BJ (cell line): ENCODE data around the gene CDCA7. TPM values are rescaled to one million over a fixed set of nuclear protein-coding genes. Genes with fewer than 3 reads are reported as not detected.

Experiments used
- CTCF ChIA-PET: fragments of 350-600 bp; formaldehyde crosslinking; extraction: SDS; loops from one replicate; lab custom pipeline; 2021; ENCODE audit warnings: antibody characterized with exemption, inconsistent platforms; lab: Yijun Ruan, JAX
- POLR2A ChIA-PET: fragments of 300-600 bp; sonication (Branson Sonifier 250); formaldehyde crosslinking; extraction: SDS; loops from one replicate; lab custom pipeline; 2021; ENCODE audit warnings: antibody characterized with exemption; lab: Charles Lee
- DNase-seq: peaks from one replicate; pipeline ENCODE4 v3.0.0-alpha.2; 2011; ENCODE audit warnings: low read depth
- H3K27me3 ChIP-seq: 2 replicates; pipeline ENCODE4 v1.6.0; 2011; ENCODE audit warnings: low read length; ENCODE audit not compliant: control insufficient read depth, insufficient read depth
- H3K36me3 ChIP-seq: 2 replicates; pipeline ENCODE4 v1.5.1; 2011; ENCODE audit warnings: low read length; ENCODE audit not compliant: control insufficient read depth, insufficient read depth
- H3K4me3 ChIP-seq: 2 replicates; pipeline ENCODE4 v1.5.1; 2011; ENCODE audit warnings: low read depth, mild to moderate bottlenecking, control low read depth, low read length
- polyA plus RNA-seq: library from polyadenylated mRNA; depleted of rRNA; stranded (reverse); fragments of >200 nt; gene quantifications from 2 replicates; pipeline ENCODE4 v1.2.3, GENCODE V29; 2011
- TF ChIP-seq, protein P1 (sequence below): IDR thresholded peaks from 2 replicates; pipeline ENCODE4 v1.5.1; 2011; ENCODE audit warnings: low read depth, mild to moderate bottlenecking, control low read depth, inconsistent platforms, low read length, moderate library complexity; ENCODE audit not compliant: insufficient read depth

Gene CDCA7
- polyA plus RNA-seq, 1 experiment, result 8.3 TPM

DNA sequence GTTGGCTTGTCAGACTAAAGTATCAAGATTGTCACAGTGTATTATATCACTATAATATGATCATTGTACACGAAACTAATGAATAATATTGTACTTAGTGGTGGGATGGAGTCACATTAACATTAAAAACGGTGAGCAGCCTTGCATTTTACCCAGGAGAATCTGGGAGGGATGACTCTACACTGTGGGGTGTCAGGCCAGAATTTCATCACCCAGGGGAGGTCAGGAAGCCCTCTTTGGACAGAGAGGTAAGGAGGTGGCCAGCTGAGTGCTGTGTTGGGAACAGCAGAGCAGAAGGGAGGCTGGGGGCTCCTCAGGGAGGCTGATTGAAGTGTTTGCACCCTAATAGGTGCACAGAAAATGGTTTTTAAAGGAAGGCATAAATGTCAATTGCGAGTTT is 33.0 kb downstream of the CDCA7 start:
- DNase-seq, result no peak
- CTCF ChIA-PET, result interaction anchor here (0.8 to 1.9 kb wide), 3 partner anchors 13 to 954 kb away, joined by 3 to 5 read pairs (median 3); no protein-coding TSS in a partner anchor
- POLR2A ChIA-PET, result no interaction called here
- TF ChIP-seq, protein P1, sequence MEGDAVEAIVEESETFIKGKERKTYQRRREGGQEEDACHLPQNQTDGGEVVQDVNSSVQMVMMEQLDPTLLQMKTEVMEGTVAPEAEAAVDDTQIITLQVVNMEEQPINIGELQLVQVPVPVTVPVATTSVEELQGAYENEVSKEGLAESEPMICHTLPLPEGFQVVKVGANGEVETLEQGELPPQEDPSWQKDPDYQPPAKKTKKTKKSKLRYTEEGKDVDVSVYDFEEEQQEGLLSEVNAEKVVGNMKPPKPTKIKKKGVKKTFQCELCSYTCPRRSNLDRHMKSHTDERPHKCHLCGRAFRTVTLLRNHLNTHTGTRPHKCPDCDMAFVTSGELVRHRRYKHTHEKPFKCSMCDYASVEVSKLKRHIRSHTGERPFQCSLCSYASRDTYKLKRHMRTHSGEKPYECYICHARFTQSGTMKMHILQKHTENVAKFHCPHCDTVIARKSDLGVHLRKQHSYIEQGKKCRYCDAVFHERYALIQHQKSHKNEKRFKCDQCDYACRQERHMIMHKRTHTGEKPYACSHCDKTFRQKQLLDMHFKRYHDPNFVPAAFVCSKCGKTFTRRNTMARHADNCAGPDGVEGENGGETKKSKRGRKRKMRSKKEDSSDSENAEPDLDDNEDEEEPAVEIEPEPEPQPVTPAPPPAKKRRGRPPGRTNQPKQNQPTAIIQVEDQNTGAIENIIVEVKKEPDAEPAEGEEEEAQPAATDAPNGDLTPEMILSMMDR, result no peak
- Histone ChIP-seq H3K27me3 (no peaks in the 10 kb centered on the region), H3K36me3 (no peaks in the 10 kb centered on the region), H3K4me3 (no peak overlapping the region)

DNA sequence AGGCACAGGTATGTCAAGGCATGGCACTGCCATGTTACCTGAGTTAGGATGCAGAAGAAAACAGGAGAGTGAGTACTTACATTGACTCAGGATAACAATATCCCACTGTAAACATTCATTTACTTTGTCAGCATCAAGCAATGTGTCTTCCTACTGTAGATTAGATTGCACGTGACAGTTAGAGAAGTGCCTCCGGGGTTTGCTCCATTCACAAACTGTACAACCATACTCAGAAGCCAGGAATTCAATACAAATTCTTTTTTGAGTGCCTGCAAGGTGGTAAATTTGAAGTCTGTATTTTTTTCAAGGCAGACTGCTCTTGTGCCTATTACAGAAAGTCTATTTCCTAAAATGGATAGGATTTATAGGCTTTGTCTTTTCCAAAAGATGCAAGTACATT is 34.1 kb downstream of the CDCA7 start:
- H3K4me3 ChIP-seq, result no peak overlapping the region
- POLR2A ChIA-PET, result no interaction called here
- CTCF ChIA-PET, result interaction anchor here (1.1 to 2.0 kb wide), 3 partner anchors 11 to 27 kb away, joined by 3 to 9 read pairs (median 8); no protein-coding TSS in a partner anchor
- H3K27me3 ChIP-seq, result no peaks in the 10 kb centered on the region
- no peaks in the 10 kb centered on the region for H3K36me3 ChIP-seq
- TF ChIP-seq, protein P1, result no peak
- no peak for DNase-seq

DNA sequence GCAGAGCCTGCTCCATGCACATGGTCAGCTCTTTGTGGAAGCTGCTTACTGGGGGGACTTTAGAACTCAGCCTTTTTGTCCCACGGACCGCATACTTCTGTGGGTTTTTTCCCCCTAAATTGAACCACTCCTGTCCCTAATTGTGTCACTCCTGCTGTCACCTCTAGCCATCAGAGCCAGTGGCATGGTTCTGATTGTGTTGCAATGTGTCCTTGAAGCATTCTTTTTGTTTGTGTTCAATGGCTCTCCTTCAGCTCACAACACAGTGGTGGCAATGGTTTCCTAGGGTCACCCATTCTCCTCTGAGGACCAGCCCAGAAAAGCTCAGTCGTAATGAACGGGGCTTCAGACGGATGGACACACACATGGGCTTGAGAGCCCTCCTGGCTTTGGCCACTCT is 35.4 kb downstream of the CDCA7 start:
- ChIA-PET POLR2A (no interaction called here), CTCF (interaction anchor here (1.1 to 2.0 kb wide), 3 partner anchors 10 to 26 kb away, joined by 3 to 9 read pairs (median 8); no protein-coding TSS in a partner anchor)
- TF ChIP-seq, protein P1, result no peak
- no peak overlapping the region for H3K4me3 ChIP-seq
- DNase-seq, result no peak
- H3K36me3 ChIP-seq, result no peaks in the 10 kb centered on the region
- H3K27me3 ChIP-seq, result peaks cover 3% of the 10 kb centered on the region; the same call in 1 of the 2 replicates

DNA sequence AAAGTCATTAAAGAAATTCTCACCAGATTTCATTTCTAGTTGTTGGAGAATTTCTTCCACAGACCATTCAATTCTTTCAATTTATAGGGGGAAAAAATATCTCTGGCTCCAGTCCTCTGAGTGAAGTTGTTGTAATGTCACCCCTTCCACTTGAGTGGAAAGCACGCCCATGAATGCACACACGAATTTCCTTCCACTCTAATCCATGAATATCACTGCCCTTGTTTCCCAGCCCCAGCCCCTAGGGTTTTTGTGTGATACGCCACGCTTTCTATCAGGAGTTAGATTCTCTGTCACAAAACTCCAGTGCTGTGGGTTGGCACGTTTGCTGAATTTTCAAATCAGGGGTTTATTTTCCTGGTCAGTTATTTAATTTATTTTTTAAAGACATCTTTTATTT is 38.1 kb downstream of the CDCA7 start:
- TF ChIP-seq, protein P1, result no peak
- no peak for DNase-seq
- ChIA-PET POLR2A (no interaction called here), CTCF (no interaction called here)
- H3K4me3 ChIP-seq, result no peak overlapping the region
- H3K27me3 ChIP-seq, result peaks cover 7% of the 10 kb centered on the region; the same call in 1 of the 2 replicates
- no peaks in the 10 kb centered on the region for H3K36me3 ChIP-seq

DNA sequence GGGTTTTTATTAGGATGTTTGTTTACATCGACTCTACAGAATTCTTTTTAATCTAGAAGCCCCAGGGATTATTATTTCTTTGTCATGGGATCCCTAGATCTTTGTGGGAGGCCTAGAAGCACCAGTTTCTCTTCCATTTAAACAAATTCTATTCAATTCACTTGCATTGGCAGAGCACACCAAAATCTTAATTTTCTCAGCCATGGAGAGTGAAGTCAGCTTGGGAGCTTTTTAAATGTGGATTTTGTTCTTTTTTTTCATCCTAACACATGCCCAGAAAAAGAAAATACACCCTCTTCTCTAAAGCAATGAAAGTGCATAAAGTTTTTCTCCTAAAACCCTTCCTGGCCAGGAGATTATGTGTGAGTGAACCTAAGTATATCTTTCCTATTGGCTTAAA is 38.5 kb downstream of the CDCA7 start:
- POLR2A ChIA-PET, result no interaction called here
- DNase-seq, result no peak
- CTCF ChIA-PET, result no interaction called here
- Histone ChIP-seq H3K27me3 (peaks cover 7% of the 10 kb centered on the region; the same call in 1 of the 2 replicates), H3K36me3 (no peaks in the 10 kb centered on the region), H3K4me3 (no peak overlapping the region)
- TF ChIP-seq, protein P1, result no peak
